ENCODE measurements around the gene ITPR1.

DNA sequence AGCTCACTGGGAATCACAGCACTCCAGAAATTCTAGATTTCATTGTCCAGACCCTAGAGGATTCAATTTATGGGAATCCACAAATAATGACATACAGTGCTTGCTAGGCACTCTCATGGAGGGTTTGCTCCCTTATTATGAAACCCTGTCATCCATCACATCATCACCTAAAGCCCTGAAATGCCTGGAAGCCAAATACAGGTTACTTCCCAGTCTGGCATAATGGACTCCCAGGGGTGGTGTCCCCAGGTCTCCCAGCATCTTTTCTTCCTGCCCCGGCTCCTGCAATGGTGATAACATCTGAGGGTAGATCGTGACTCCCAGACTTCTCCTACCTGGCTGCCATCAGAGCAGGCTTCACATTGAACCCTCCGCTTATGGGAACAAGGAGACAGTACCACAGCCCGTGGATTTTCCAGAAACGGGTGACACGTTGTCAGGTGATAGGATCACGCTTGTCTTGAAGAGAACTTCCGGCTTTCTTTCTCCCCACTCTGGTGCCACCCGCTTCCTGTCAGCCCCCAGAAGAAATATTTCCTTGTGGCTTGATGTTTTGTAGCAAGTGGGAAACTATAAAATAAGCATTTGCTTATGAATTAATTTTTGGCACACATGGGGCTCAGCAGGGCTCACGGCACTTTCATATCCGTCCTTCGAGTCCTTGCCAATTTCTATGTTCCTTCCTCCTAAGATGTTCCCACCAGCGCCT lies 247.4 kb downstream of the ITPR1 start:
- no peak for TF ChIP-seq EZH2phosphoT487 (IDR thresholded peaks at IDR 0.05; ENCODE audit: insufficient read depth, low read depth)
- no peak for TF ChIP-seq EZH2 (IDR thresholded peaks at IDR 0.05; ENCODE audit: insufficient read depth, poor library complexity, severe bottlenecking)
